K562 (cell line): Measurements from ENCODE around the gene TAF1D. TPM values are rescaled to one million over a fixed set of nuclear protein-coding genes. Genes with fewer than 3 reads are reported as not detected.
A peak's percentile ranks its signal among the peaks of the same experiment; 100 is the strongest.

Experiments used
- ATAC-seq: fragments of 200-7000 bp; cut with Tn5 transposase; 3 replicates; pipeline ENCODE4 v1.9.1; 2020; ENCODE audit warnings: moderate library complexity
- BruUV-seq: library from RNA; stranded (reverse); fragments of 400-500 nt; replicated peaks from 2 replicates; lab custom pipeline; 2021; lab: Mats Ljungman, UMichigan
- CTCF ChIA-PET: fragments of 300-600 bp; formaldehyde crosslinking; extraction: SDS; loops from one replicate; lab custom pipeline; 2021; ENCODE audit warnings: low intra/inter-chr PET ratio; lab: Yijun Ruan, JAX
- POLR2A ChIA-PET: fragments of 300-600, 350-650 bp; sonication (Branson Sonifier 250); formaldehyde crosslinking; extraction: SDS; loops from one replicate; lab custom pipeline; 2021; ENCODE audit warnings: antibody characterized with exemption, inconsistent platforms; lab: Yijun Ruan, JAX
- DNase-seq, 4 experiments: peaks; one replicate each; pipeline versions ENCODE4 v3.0.0 to v3.0.0-alpha.2; 2011 to 2018; ENCODE audit warnings: low spot score in 3 of 4, mixed read lengths in 3 of 4; ENCODE audit errors: extremely low read depth in 1 of 4
- FAIRE-seq: peaks from 2 replicates; lab custom pipeline; 2011; peaks lifted over from hg19 to GRCh38; lab: Jason Lieb, UNC
- H2AFZ ChIP-seq: 2 replicates; pipeline ENCODE4 v1.6.0; 2011; ENCODE audit warnings: low read depth, low read length, control low read depth, inconsistent platforms
- H3K27ac ChIP-seq: fragments of 200-600 bp; 3 replicates; pipeline ENCODE4 v1.8.0; 2011; ENCODE audit warnings: low read depth, mild to moderate bottlenecking, control low read depth, inconsistent platforms, low read length, moderate library complexity, mixed read lengths; ENCODE audit errors: extremely low read depth
- H3K27me3 ChIP-seq, 2 experiments: fragments of 300-600 bp in 1 of 2; 2 replicates in 1 of 2; 3 replicates in 1 of 2; pipeline versions ENCODE4 v1.6.0 to v1.8.0; 2011; ENCODE audit warnings: inconsistent platforms in 2 of 2, low read length in 2 of 2, mild to moderate bottlenecking in 1 of 2, mixed read lengths in 1 of 2, moderate library complexity in 1 of 2; ENCODE audit not compliant: control insufficient read depth in 2 of 2, insufficient read depth in 2 of 2
- H3K36me3 ChIP-seq: fragments of 300-600 bp; 3 replicates; pipeline ENCODE4 v1.8.0; 2011; ENCODE audit warnings: mild to moderate bottlenecking, low read length, inconsistent platforms; ENCODE audit not compliant: control insufficient read depth, insufficient read depth
- H3K4me1 ChIP-seq, 2 experiments: fragments of 200-600 bp in 1 of 2; replicated peaks in 1 of 2; 2 replicates in 1 of 2; 3 replicates in 1 of 2; pipeline versions ENCODE4 v1.5.1 to v1.8.0; 2011; ENCODE audit warnings: inconsistent platforms in 2 of 2, low read length in 2 of 2, mild to moderate bottlenecking in 1 of 2, mixed read lengths in 1 of 2, moderate library complexity in 1 of 2; ENCODE audit not compliant: control insufficient read depth in 2 of 2, insufficient read depth in 2 of 2
- H3K4me2 ChIP-seq: 2 replicates; pipeline ENCODE4 v1.6.1; 2011; ENCODE audit warnings: low read length, control low read depth, inconsistent platforms, mixed read lengths; ENCODE audit not compliant: insufficient read depth
- H3K4me3 ChIP-seq: fragments of 200-600 bp; sonication (generic), shearing (Covaris generic); 2 replicates; pipeline ENCODE4 v1.5.1; 2016; ENCODE audit warnings: control low read depth, inconsistent platforms
- H3K79me2 ChIP-seq: fragments of 200-600 bp; 3 replicates; pipeline ENCODE4 v1.8.0; 2011; ENCODE audit warnings: low read length, inconsistent platforms; ENCODE audit not compliant: control insufficient read depth, insufficient read depth
- H3K9ac ChIP-seq, 2 experiments: 2 replicates each; pipeline versions ENCODE4 v1.6.0 to v1.6.1; 2011; ENCODE audit warnings: low read depth in 2 of 2, low read length in 2 of 2, control low read depth in 1 of 2, inconsistent platforms in 1 of 2, mild to moderate bottlenecking in 1 of 2, mixed read lengths in 1 of 2; ENCODE audit not compliant: insufficient read depth in 1 of 2
- H3K9me1 ChIP-seq: one replicate; pipeline ENCODE4 v1.6.0; 2011; ENCODE audit warnings: inconsistent platforms, mild to moderate bottlenecking, low read length, moderate library complexity; ENCODE audit not compliant: control insufficient read depth, insufficient read depth
- H3K9me3 ChIP-seq: replicated peaks from 2 replicates; pipeline ENCODE4 v1.5.1; 2011; ENCODE audit warnings: low read depth, low read length, inconsistent platforms; ENCODE audit not compliant: control insufficient read depth, insufficient read depth
- H4K20me1 ChIP-seq: replicated peaks from 2 replicates; pipeline ENCODE4 v1.6.1; 2011; ENCODE audit warnings: low read length, inconsistent platforms, mixed read lengths; ENCODE audit not compliant: control insufficient read depth, insufficient read depth
- ARNT ChIP-seq, 2 experiments: fragments of 450-650 bp; IDR thresholded peaks; 2 replicates each; pipeline ENCODE4 v1.6.1; 2016; ENCODE audit warnings: mild to moderate bottlenecking in 1 of 2
- CBX1 ChIP-seq: sonication (generic); IDR thresholded peaks from 2 replicates; pipeline ENCODE4 v1.6.1; 2016; ENCODE audit warnings: antibody characterized with exemption, low read depth, mild to moderate bottlenecking
- CBX5 ChIP-seq: IDR thresholded peaks from 2 replicates; pipeline ENCODE4 v1.6.1; 2014; ENCODE audit warnings: low read depth, borderline replicate concordance
- CBX8 ChIP-seq: fragments of 200-600 bp; sonication (generic); IDR thresholded peaks from 2 replicates; pipeline ENCODE4 v1.6.1; 2012; ENCODE audit warnings: borderline replicate concordance, mixed run types, low read depth, mild to moderate bottlenecking, moderate library complexity, mixed read lengths, low read length, control low read depth, inconsistent platforms; ENCODE audit not compliant: poor library complexity, severe bottlenecking; ENCODE audit errors: extremely low read depth
- CREB3L1 ChIP-seq: fragments of 450-650 bp; IDR thresholded peaks from 2 replicates; pipeline ENCODE4 v1.6.1; 2014; ENCODE audit warnings: low read depth, mild to moderate bottlenecking, moderate library complexity, borderline replicate concordance
- DMBX1 ChIP-seq: fragments of 250-450 bp; sonication (Bioruptor Pico); IDR thresholded peaks from 2 replicates; pipeline ENCODE4 v1.8.0; 2022; ENCODE audit warnings: inconsistent platforms, mild to moderate bottlenecking, moderate library complexity, borderline replicate concordance
- E2F1 ChIP-seq: sonication (generic); formaldehyde crosslinking; IDR thresholded peaks from 2 replicates; pipeline ENCODE4 v1.8.1; 2023; ENCODE audit warnings: mild to moderate bottlenecking, missing genetic modification reagents, moderate library complexity
- GABPA ChIP-seq: fragments of 200-800 bp; sonication (Bioruptor generic); conservative IDR thresholded peaks from 2 replicates; pipeline ENCODE4 v1.6.1; 2016; ENCODE audit warnings: low read depth, missing genetic modification characterization, missing compliant biosample characterization
- GATAD2A ChIP-seq: fragments of 450-650 bp; IDR thresholded peaks from 2 replicates; pipeline ENCODE4 v1.6.1; 2017
- HINFP ChIP-seq: fragments of 450-650 bp; conservative IDR thresholded peaks from 2 replicates; pipeline ENCODE4 v1.6.1; 2016; ENCODE audit warnings: missing genetic modification characterization, low read depth, mild to moderate bottlenecking, control low read depth, missing compliant biosample characterization
- HMBOX1 ChIP-seq: sonication (generic); IDR thresholded peaks from 2 replicates; pipeline ENCODE4 v1.6.1; 2016
- KLF16 ChIP-seq: IDR thresholded peaks from 2 replicates; pipeline ENCODE4 v1.6.1; 2016; ENCODE audit warnings: antibody characterized with exemption
- NFE2 ChIP-seq: IDR thresholded peaks from 2 replicates; pipeline ENCODE4 v1.6.1; 2014; ENCODE audit warnings: antibody characterized with exemption, low read depth
- TBP ChIP-seq: optimal IDR thresholded peaks from 2 replicates; pipeline ENCODE3; 2011; ENCODE audit warnings: low read depth, low read length, improper control_type of control experiment
- U2AF2 ChIP-seq: fragments of 200-400 bp; formaldehyde crosslinking; optimal IDR thresholded peaks from 2 replicates; pipeline ENCODE3; 2017; ENCODE audit warnings: low read depth, mild to moderate bottlenecking, low read length
- ZEB2 ChIP-seq: fragments of 450-650 bp; IDR thresholded peaks from 2 replicates; pipeline ENCODE4 v1.6.1; 2016
- WGBS: fragments of 100-300 bp; shearing (Covaris generic); methylation state at CpG from one replicate; pipeline ENCODE4 v1.1.6; 2016; ENCODE audit warnings: low coverage, mixed read lengths; ENCODE audit not compliant: insufficient coverage; ENCODE audit errors: missing lambda C conversion rate; 5-methylcytosine and 5-hydroxymethylcytosine counted together
- in situ Hi-C: fragments of 300-500 bp; cut with MboI; formaldehyde crosslinking; loops from 4 replicates; pipeline ENCODE4 v1.15.0; 2018; ENCODE audit warnings: inconsistent platforms, mixed read lengths
- intact Hi-C: fragments of 100-400 bp; cut with micrococcal nuclease; formaldehyde crosslinking; loops from 2 replicates; pipeline ENCODE4 v1.14.2; 2022
- polyA plus RNA-seq, 8 experiments: library from polyadenylated mRNA; depleted of rRNA in 4 of 8; stranded (reverse) in 5 of 8; unstranded in 3 of 8; fragments of >200 nt; fragmentation: Nextera tagmentation in 2 of 8; fragmentation: Illumina TruSeq in 1 of 8; extraction: Ambion mirVana in 2 of 8; extraction: Trizol in 1 of 8; gene quantifications; 2 replicates each; pipeline versions ENCODE4 v1.2.1 to v1.2.3, GENCODE V29; 2011 to 2014; ENCODE audit warnings: inconsistent platforms in 1 of 8, missing spikeins in 1 of 8
- total RNA-seq, 7 experiments: library from RNA; depleted of rRNA in 6 of 7; stranded (reverse); fragments of >200 nt in 6 of 7; fragmentation: Illumina TruSeq in 2 of 7; extraction: Trizol in 2 of 7; gene quantifications; 2 replicates each; pipeline versions ENCODE4 v1.2.1 to v1.2.3, GENCODE V29; 2011 to 2021; ENCODE audit warnings: low replicate concordance in 1 of 7

The TAF1D gene
- total and polyA plus RNA-seq, 9 of the 15 experiments (the other 6 are each of a cell fraction or from before 2014, with no cell fraction given): 122 to 347 (median 250) TPM

GRCh38 chr11:93718057-93718563, 23.2 kb downstream of the TAF1D start:
- Histone ChIP-seq H4K20me1 (no peaks in the 10 kb centered on the region), H3K9me1 (no peaks in the 10 kb centered on the region), H3K9me3 (no peaks in the 10 kb centered on the region), H3K4me1 (peaks cover 8 to 35% of the 10 kb centered on the region in 2 experiments), H2AFZ (no peak overlapping the region), H3K4me3 (no peak overlapping the region), H3K79me2 (peaks cover 11% of the 10 kb centered on the region; the same call in 2 of the 3 replicates), H3K4me2 (peak overlapping the region; percentile 32), H3K36me3 (peaks cover 85% of the 10 kb centered on the region), H3K9ac (peak overlapping the region in 1 of 2 experiments; percentile 51; a peak in 2 of 4 replicates), H3K27ac (peak overlapping the region; percentile 89), H3K27me3 (no peaks in the 10 kb centered on the region)
- no TSS peak for BruUV-seq
- FAIRE-seq (peak; percentile 84), DNase-seq (peak in 3 of 4 experiments; percentile 17 to 84 (median 80)), ATAC-seq (peak; percentile 79)
- in situ Hi-C loops: no loop called here
- WGBS: 12% methylated on average over 4 of the region's 4 CpGs
- CTCF ChIA-PET: no interaction called here
- POLR2A ChIA-PET: interaction anchor here (1.0 to 4.6 kb wide), 5 partner anchors 9 to 22 kb away, joined by 3 to 41 read pairs (median 10); partner anchors contain the start of genes C11orf54 and TAF1D
- intact Hi-C loops: loop anchor here (1.0 kb wide), 1 partner anchor 23 kb away; the partner anchor contains the start of genes C11orf54 and TAF1D
- no peak for TF ChIP-seq CBX1
- TF ChIP-seq HINFP (tag): peak; percentile 63
- TF ChIP-seq ZEB2: peak; percentile 98
- TF ChIP-seq CBX8: no peak
- no peak for TF ChIP-seq HMBOX1
- peak; percentile 14 for TF ChIP-seq TBP
- TF ChIP-seq KLF16: peak; percentile 89
- TF ChIP-seq CREB3L1: 0 out of 2 replicates have a peak, but pooled peaks have one; percentile 18
- no peak for TF ChIP-seq E2F1 (CRISPR knock-in tag)
- peak; percentile 68 for TF ChIP-seq NFE2
- peak; percentile 73 to 87; a peak in 3 of 4 replicates for TF ChIP-seq ARNT (IDR thresholded peaks at IDR 0.05)
- peak; percentile 88 for TF ChIP-seq GABPA (tag)
- peak; percentile 93 for TF ChIP-seq DMBX1 (CRISPR knock-in tag)
- no peak for TF ChIP-seq U2AF2
- TF ChIP-seq GATAD2A: peak; percentile 72; the same call in 1 of the 2 replicates
- TF ChIP-seq CBX5: no peak
